Stimulated activated CD8-positive, alpha-beta memory T cell treated with anti-CD3 and anti-CD28 coated beads, Interleukin-2, amount 100 ng/mL, for 1 hour (primary cell): ENCODE measurements around the gene MTOR.

Source experiments
- DNase-seq, 2 donors: peaks; one replicate each; pipeline ENCODE4 v3.0.0-alpha.2; 2020; ENCODE audit warnings: low read depth in 2 of 2

Gene MTOR

GRCh38 chr1:11062965-11063401, 199.4 kb downstream of the MTOR start:
- DNase-seq = no peak

GRCh38 chr1:11061652-11062365, 200.5 kb downstream of the MTOR start:
- DNase-seq = no peak

GRCh38 chr1:11059968-11060830, 202.2 kb downstream of the MTOR start, which contains the start of gene SRM:
TSS of gene SRM (minus strand) at chr1:11060018. CDS start at chr1:11059943, 75 bp downstream.
- peak; percentile 77 to 82 for DNase-seq

GRCh38 chr1:11059155-11059967, 203.0 kb downstream of the MTOR start:
- DNase-seq = no peak

GRCh38 chr1:11058595-11059154, 203.7 kb downstream of the MTOR start:
- DNase-seq = no peak

GRCh38 chr1:11058026-11058425, 204.3 kb downstream of the MTOR start:
- DNase-seq = no peak

- DNase-seq = no peak
These were observed 204.9 kb downstream of the MTOR start for GRCh38 chr1:11057477-11057876.
